HG02943 (cell line): ENCODE results near the gene MRPL11.

Experiments used
- ATAC-seq: cut with Tn5 transposase; IDR thresholded peaks from one replicate; pipeline ENCODE4 v1.9.1; 2021; ENCODE audit warnings: mild to moderate bottlenecking, low read depth, moderate library complexity; ENCODE audit not compliant: unreplicated experiment

Gene MRPL11

GRCh38 chr11:66408488-66409214, 30.0 kb downstream of the MRPL11 start:
- ATAC-seq, result no peak

GRCh38 chr11:66407651-66408050, 31.0 kb downstream of the MRPL11 start:
- ATAC-seq, result no peak

GRCh38 chr11:66393954-66394353, 44.7 kb downstream of the MRPL11 start:
- no peak for ATAC-seq

GRCh38 chr11:66391322-66391721, 47.3 kb downstream of the MRPL11 start:
- no peak for ATAC-seq

GRCh38 chr11:66388780-66389386, 49.8 kb downstream of the MRPL11 start:
- ATAC-seq, result no peak

- no peak for ATAC-seq
These were observed 52.2 kb downstream of the MRPL11 start for GRCh38 chr11:66386171-66387069.
